NB4 (cell line): Measurements from ENCODE around the gene FGF2.

Experiments
- DNase-seq: peaks from one replicate; pipeline ENCODE4 v3.0.0; 2010; ENCODE audit warnings: low read depth
- H3K4me3 ChIP-seq: one replicate; pipeline ENCODE4 v1.5.1; 2011; ENCODE audit warnings: mild to moderate bottlenecking, low read depth, low read length, moderate library complexity
- CTCF ChIP-seq: IDR thresholded peaks from one replicate; pipeline ENCODE4 v1.5.1; 2012; ENCODE audit warnings: low read depth, low read length
- MYC ChIP-seq: IDR thresholded peaks from 2 replicates; pipeline ENCODE4 v1.6.1; 2011; ENCODE audit warnings: low read depth, low read length
- POLR2A ChIP-seq: IDR thresholded peaks from 2 replicates; pipeline ENCODE4 v1.6.1; 2011; ENCODE audit warnings: mild to moderate bottlenecking; ENCODE audit not compliant: insufficient read length; ENCODE audit errors: extremely low read depth
- TF ChIP-seq, protein P1 (sequence below): IDR thresholded peaks from 2 replicates; pipeline ENCODE4 v1.6.1; 2011; ENCODE audit warnings: low read depth, low read length

The FGF2 gene

DNA sequence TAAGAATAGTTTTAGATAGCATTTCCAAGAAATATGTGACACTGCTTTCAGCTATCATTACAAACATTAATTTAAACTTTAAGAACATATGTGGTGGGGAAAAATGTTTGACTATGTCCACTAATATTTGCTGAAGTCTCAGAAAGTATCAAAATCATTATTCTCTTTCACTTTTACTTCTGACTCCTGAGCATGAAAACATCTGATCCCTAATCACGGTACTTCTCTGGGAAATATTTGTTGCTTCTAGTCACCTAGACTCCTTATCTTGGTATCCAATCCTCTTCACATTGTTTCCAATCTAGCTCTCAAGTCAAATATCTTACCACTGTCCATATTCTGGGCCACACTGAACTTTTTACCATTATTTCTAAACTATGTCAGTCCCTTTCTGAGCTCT, 85.0 kb downstream of the FGF2 start:
- no peak overlapping the region for H3K4me3 ChIP-seq
- no peak for DNase-seq
- TF ChIP-seq POLR2A = no peak
- TF ChIP-seq CTCF = no peak
- TF ChIP-seq, protein P1, sequence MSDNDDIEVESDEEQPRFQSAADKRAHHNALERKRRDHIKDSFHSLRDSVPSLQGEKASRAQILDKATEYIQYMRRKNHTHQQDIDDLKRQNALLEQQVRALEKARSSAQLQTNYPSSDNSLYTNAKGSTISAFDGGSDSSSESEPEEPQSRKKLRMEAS = no peak
- no peak for TF ChIP-seq MYC

DNA sequence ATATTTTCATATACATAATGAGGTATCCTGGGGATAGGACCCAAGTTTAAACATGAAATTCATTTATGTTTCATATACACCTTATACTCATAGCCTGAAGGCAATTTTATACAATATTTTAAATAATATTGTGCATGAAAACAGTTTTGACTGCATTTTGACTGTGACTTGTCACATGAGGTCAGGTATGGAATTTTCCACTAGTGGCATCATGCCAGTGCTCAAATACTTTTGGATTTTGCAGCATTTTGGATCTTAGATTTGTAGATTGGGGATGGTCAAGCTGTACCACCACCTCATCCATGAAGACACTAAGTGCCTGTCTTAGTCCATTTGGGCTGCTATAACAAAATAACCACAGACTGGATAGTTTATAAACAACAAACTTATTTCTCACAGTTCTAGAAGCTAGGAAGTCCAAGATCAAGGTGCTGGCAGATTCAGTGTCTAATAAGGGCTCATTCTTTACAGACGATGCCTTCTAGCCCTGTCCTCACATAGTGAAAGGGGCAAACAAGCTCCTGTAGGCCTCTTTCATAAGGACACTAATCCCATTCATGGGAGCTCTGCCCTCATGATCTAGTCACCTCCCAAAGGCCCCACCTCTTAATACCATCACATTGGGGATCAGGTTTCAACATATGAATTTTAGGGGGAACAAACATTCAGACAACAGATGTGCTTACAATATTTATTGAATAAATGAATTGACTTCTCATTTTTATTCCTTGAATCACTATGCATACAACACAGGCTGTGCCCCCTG, 86.4 kb downstream of the FGF2 start:
- DNase-seq = no peak
- no peak overlapping the region for H3K4me3 ChIP-seq
- TF ChIP-seq, protein P1 = no peak
- TF ChIP-seq POLR2A = no peak
- TF ChIP-seq MYC = no peak
- no peak for TF ChIP-seq CTCF

GRCh38 chr4:122914292-122914904, 87.8 kb downstream of the FGF2 start:
- peak; percentile 38 for DNase-seq
- TF ChIP-seq, protein P1 = no peak
- TF ChIP-seq MYC (no peak), CTCF (no peak), POLR2A (no peak)
- no peak overlapping the region for H3K4me3 ChIP-seq

GRCh38 chr4:122914938-122915337, 88.3 kb downstream of the FGF2 start:
- no peak for DNase-seq
- H3K4me3 ChIP-seq = no peak overlapping the region
- TF ChIP-seq CTCF (no peak), POLR2A (no peak), MYC (no peak)
- TF ChIP-seq, protein P1 = no peak

- TF ChIP-seq POLR2A = no peak
- TF ChIP-seq, protein P1 = no peak
- TF ChIP-seq MYC = no peak
- no peak for DNase-seq
- H3K4me3 ChIP-seq = no peak overlapping the region
These were observed 91.1 kb downstream of the FGF2 start for GRCh38 chr4:122917731-122918130.

GRCh38 chr4:122920473-122920872, 93.8 kb downstream of the FGF2 start:
- no peak overlapping the region for H3K4me3 ChIP-seq
- TF ChIP-seq POLR2A (no peak), CTCF (no peak), MYC (no peak)
- TF ChIP-seq, protein P1 = no peak
- no peak for DNase-seq
